ENCODE results near the gene TRIM56.
"Not testable (repeated sequence)": the region's sequence is repeated elsewhere in the genome, so short reads cannot be mapped to it uniquely, and the experiment has no call there.

GRCh38 chr7:101092266-101092905, 7.1 kb downstream of the TRIM56 start:
- not testable (repeated sequence) for TF ChIP-seq ZNF274 (IDR thresholded peaks at IDR 0.05; ENCODE audit: low read depth, low read length); YY1 (IDR thresholded peaks at IDR 0.05; ENCODE audit: insufficient read depth, insufficient read length); SUZ12 (IDR thresholded peaks at IDR 0.05; ENCODE audit: extremely low read depth, insufficient read depth, insufficient read length)

All from NT2/D1 (cell line).